ENCODE measurements around the gene MED7.
"Not testable (repeated sequence)": the region's sequence is repeated elsewhere in the genome, so short reads cannot be mapped to it uniquely, and the experiment has no call there.

The MED7 gene, protein sequence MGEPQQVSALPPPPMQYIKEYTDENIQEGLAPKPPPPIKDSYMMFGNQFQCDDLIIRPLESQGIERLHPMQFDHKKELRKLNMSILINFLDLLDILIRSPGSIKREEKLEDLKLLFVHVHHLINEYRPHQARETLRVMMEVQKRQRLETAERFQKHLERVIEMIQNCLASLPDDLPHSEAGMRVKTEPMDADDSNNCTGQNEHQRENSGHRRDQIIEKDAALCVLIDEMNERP

GRCh38 chr5:157142317-157143126 is at the start of gene MED7:
TSS of gene MED7 (minus strand) at chr5:157142865. CDS start at chr5:157139431, 3,434 bp downstream.
- in situ Hi-C loops (cut with MboI; ENCODE audit: low sequenced_read_pairs): no loop called here

DNA sequence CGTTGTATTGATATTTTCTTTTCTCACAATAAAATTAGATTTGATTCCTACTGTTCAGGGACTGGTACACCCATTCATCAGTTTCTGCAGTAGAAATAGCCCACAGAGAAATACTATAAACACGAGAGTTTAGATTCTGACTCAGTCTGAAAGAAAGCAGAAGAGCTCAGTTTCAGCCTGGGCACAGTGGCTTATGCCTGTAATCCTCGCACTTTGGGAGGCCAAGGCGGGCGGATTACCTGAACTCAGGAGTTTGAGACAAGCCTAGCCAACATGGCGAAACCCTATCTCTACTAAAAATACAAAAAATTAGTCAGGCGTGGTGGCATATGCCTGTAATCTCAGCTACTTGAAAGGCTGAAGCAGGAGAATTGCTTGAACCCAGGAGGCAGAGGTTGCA is 46.6 kb upstream of the MED7 start:
- in situ Hi-C loops (cut with MboI; ENCODE audit: low sequenced_read_pairs): no loop called here

- in situ Hi-C loops (cut with MboI; ENCODE audit: low sequenced_read_pairs): no loop called here
Measured at GRCh38 chr5:157188270-157188669, 45.6 kb upstream of the MED7 start.

DNA sequence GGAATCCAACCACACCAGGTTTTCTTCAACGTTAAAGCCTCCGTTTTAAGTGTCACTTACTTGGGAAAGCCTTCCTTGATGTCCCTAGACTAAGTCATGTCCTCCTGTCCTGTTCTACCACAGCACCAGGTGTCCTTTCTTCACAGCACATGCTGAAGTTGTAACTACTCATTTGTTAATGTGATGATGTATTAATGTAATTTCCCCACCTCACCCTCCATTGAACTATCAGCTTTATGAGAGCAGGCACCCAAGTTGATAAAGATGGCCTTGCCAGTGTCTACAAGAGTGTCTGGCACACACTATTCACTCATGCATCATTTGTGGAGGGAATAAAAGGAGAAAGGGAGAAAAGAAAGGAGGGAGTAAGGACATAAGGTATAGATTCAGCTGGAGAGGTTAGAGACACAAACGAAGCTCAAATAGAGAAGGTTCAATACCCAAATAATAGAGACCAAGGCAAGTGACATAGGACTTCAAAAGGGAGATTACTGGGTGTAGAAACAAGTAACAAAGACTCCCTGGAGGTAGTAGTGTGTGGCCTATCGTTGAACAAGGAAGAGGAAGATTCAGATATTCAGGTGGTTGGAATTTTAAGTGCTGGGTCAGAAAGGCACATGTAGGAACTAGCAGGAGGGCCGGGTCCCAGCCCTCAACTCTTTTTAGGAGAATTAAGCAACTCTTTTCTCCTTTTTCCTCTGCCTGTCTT is 44.5 kb upstream of the MED7 start:
- in situ Hi-C loops (cut with MboI; ENCODE audit: low sequenced_read_pairs): no loop called here

DNA sequence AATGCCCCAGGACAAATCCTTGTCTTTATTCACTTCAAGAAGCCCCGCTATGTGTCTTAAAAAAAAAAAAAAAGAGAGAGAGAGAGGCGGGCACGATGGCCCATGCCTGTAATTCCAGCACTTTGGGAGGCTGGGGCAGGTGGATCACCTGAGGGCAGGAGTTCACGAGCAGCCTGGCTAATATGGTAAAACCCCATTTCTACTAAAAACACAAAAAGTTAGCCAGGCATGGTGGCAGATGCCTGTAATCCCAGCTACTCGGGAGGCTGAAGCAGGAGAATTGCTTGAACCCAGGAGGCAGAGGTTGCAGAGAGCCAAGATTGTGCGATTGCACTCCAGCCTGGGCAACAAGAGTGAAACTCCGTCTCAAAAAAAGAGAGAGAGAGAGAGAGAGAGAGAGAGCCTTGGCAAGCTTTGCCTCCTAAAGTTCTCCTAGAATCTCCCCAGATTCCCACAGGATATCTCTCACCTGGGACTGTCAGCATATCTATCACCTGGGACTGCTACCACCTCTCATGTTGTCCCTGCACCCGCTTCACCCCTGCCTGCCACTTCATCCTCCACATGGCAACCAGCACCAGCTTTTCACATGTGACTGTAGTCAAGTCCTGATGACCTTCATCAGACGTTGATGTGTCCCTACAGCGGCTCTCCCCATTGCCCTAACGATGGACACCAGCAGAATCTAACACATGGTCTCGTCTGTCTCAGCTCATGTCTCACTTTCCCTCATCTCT is 43.8 kb upstream of the MED7 start:
- in situ Hi-C loops (cut with MboI; ENCODE audit: low sequenced_read_pairs): no loop called here

- in situ Hi-C loops (cut with MboI; ENCODE audit: low sequenced_read_pairs): not testable (repeated sequence)
Measured at GRCh38 chr5:157185122-157185521, 42.5 kb upstream of the MED7 start.

- in situ Hi-C loops (cut with MboI; ENCODE audit: low sequenced_read_pairs): no loop called here
Measured at GRCh38 chr5:157184117-157184670, 41.5 kb upstream of the MED7 start.

GRCh38 chr5:157182143-157182757 is 39.6 kb upstream of the MED7 start:
- in situ Hi-C loops (cut with MboI; ENCODE audit: low sequenced_read_pairs): no loop called here

- in situ Hi-C loops (cut with MboI; ENCODE audit: low sequenced_read_pairs): no loop called here
Measured at GRCh38 chr5:157180374-157181264, 38.0 kb upstream of the MED7 start, which contains the start of gene ITK. TSS of gene ITK (plus strand) at chr5:157180840. CDS start at chr5:157180978, 138 bp downstream.

DNA sequence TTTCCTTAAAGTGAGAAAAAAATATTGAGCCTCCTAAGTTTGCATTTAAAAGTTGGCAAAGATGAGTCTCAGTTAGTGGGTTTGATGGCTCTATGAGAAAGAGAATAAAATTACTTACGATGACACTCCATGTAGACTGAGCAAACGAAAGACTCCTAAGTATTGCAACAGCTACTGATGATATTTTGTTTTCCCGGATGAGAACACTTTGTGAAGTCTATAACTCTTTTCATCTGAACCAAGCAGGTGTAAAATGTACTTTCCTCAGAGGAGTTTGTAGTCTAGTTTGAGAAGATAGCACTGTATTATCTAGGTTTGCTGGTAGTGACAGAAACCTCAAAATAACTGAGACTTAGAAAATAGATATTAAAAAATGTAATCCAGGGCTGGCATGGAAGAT is 36.3 kb upstream of the MED7 start:
- in situ Hi-C loops (cut with MboI; ENCODE audit: low sequenced_read_pairs): no loop called here

DNA sequence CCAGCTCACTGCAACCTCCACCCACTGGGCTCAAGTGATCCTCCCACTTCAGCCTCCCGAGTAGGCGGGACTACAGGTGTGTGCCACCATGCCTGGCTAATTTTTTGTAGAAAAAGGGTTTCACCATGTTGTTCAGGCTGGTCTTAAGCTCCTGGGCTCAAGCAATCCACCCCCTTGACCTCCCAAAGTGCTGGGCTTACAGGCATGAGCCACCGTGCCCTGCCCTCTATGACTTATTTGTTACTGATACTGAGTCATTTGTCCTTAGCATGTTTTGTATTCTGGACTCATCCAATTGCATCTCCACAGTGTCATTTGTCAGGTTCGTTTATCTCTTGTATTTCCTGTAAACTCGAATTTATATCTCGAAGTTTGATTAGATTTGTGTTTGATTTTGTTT is 35.3 kb upstream of the MED7 start:
- in situ Hi-C loops (cut with MboI; ENCODE audit: low sequenced_read_pairs): no loop called here

- in situ Hi-C loops (cut with MboI; ENCODE audit: low sequenced_read_pairs): no loop called here
Measured at GRCh38 chr5:157175071-157175612, 32.5 kb upstream of the MED7 start.

- in situ Hi-C loops (cut with MboI; ENCODE audit: low sequenced_read_pairs): no loop called here
Measured at GRCh38 chr5:157172403-157172802, 29.7 kb upstream of the MED7 start.

DNA sequence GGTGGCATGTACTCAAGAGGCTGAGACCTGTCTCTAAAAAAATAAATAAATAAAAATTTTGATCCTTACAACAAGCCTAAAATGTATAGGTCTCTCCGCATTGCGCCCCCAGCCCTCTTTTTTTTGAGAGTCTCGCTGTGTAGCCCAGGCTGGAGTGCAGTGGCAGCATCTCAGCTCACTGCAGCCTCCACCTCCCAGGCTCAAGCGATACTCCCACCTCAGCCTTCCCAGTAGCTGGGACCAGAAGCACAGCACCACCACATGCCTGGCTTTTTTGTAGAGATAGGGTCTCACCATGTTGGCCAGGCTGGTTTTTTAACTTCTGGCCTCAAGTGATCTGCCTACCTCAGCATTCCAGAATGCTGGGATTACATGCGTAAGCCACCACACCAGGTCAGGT is 25.6 kb upstream of the MED7 start:
- in situ Hi-C loops (cut with MboI; ENCODE audit: low sequenced_read_pairs): no loop called here

GRCh38 chr5:157167214-157167621 is 24.6 kb upstream of the MED7 start:
- in situ Hi-C loops (cut with MboI; ENCODE audit: low sequenced_read_pairs): no loop called here

DNA sequence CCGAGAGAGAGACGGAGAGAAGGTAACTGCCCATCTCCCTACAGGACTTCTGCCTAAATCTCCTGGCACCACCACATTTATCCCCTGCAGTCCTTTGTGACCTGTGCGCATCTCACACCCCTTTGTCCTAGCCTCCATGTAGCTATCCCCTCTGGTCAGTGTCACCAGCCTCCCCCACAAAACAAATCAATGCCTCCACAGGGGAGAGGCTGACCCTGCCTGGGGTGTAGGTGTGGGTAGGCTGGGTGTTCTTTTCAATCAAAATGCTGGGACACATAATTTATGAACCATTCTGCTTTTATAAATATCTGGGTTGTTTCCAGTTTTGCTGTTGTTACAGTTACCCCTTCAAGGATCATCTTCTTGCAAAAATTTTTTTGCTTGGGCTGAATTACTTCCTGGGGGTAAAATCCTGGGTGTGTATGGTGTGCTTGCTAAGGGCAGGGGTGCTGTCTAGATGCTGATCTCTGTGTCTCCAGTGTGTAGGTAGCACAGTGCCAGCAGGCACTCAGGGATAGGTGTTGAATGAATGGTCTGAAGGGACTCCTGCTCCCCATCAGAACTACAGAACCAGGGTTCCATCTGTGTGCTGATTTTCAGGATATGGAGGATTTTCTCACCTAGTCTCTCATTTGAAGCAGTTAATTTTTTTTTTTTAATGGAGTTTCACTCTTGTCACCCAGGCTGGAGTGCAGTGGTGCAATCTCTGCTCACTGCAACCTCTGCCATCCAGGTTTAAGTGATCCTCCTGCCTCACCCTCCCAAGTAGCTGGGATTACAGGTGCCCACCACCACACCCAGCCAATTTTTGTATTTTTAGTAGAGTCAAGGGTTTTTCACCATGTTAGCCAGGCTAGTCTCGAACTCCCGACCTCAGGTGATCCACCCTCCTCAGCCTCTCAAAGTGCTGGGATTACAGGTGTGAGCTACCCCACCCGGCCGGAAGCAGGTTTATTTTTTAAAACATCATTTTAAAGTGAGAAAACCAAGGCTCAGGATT is 23.8 kb upstream of the MED7 start, which contains the start of gene GARIN3:
TSS of gene GARIN3 (minus strand) at position 51 of the 1,000 bp plus-strand sequence. CDS start 96 bp downstream, outside the sequence.
- in situ Hi-C loops (cut with MboI; ENCODE audit: low sequenced_read_pairs): no loop called here

DNA sequence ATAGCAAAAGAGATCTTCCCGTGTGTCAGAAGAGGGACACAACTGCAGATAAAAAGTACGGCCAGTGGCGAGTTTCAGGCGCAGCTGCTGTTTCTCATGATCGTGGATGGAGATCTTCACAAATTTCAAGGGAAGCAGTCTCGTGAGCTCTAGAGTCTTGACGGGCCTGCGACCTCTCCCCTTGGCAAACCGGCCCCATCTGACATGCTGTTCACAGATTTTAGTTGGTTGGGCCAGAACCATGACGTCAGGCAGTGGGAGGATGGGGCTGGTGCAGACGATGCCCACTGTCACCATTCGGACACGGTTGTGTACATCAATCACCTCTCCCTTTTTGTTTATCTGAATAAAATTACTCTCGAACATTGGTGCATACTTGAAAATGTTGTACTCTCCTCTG is 23.0 kb upstream of the MED7 start:
- in situ Hi-C loops (cut with MboI; ENCODE audit: low sequenced_read_pairs): no loop called here

- in situ Hi-C loops (cut with MboI; ENCODE audit: low sequenced_read_pairs): no loop called here
Measured at GRCh38 chr5:157165261-157165660, 22.6 kb upstream of the MED7 start.
